HepG2 (cell line): ENCODE results near the gene CPAMD8. TPM values are rescaled to one million over a fixed set of nuclear protein-coding genes. Genes with fewer than 3 reads are reported as not detected.

Source experiments
- ATAC-seq: fragments of 200-7000 bp; cut with Tn5 transposase; 3 replicates; pipeline ENCODE4 v1.9.1; 2020; ENCODE audit warnings: mild to moderate bottlenecking, moderate library complexity
- BruUV-seq: library from RNA; stranded (reverse); fragments of 400-500 nt; replicated peaks from 2 replicates; lab custom pipeline; 2021; lab: Mats Ljungman, UMichigan
- CTCF ChIA-PET: fragments of 300-600 bp; formaldehyde crosslinking; extraction: SDS; loops from one replicate; lab custom pipeline; 2021; ENCODE audit warnings: low total read pairs, inconsistent platforms, low intra/inter-chr PET ratio; lab: Yijun Ruan, JAX
- POLR2A ChIA-PET: fragments of 350-600 bp; sonication (Branson Sonifier 250); formaldehyde crosslinking; loops from one replicate; lab custom pipeline; 2020; ENCODE audit warnings: antibody characterized with exemption, inconsistent platforms; lab: Yijun Ruan, JAX
- DNase-seq: peaks from one replicate; pipeline ENCODE4 v3.0.0-alpha.2; 2015; ENCODE audit warnings: low spot score
- FAIRE-seq: peaks from 3 replicates; lab custom pipeline; 2011; peaks lifted over from hg19 to GRCh38; lab: Jason Lieb, UNC
- H2AFZ ChIP-seq: one replicate; pipeline ENCODE4 v1.6.1; 2011; ENCODE audit warnings: low read length, inconsistent platforms
- H3K27ac ChIP-seq: fragments of 300-600 bp; 3 replicates; pipeline ENCODE4 v1.8.0; 2011; ENCODE audit warnings: mixed run types, mild to moderate bottlenecking, mixed read lengths, low read length, inconsistent platforms; ENCODE audit not compliant: insufficient read depth; ENCODE audit errors: extremely low read length
- H3K27me3 ChIP-seq, 2 experiments: fragments of 200-600 bp in 1 of 2; 2 replicates in 1 of 2; 3 replicates in 1 of 2; pipeline versions ENCODE4 v1.6.0 to v1.8.0; 2011; ENCODE audit warnings: low read length in 2 of 2, mild to moderate bottlenecking in 2 of 2, moderate library complexity in 2 of 2, inconsistent platforms in 1 of 2; ENCODE audit not compliant: insufficient read depth in 2 of 2, control insufficient read depth in 1 of 2
- H3K36me3 ChIP-seq, 2 experiments: fragments of 200-600 bp in 1 of 2; replicated peaks in 1 of 2; 2 replicates in 1 of 2; 3 replicates in 1 of 2; pipeline versions ENCODE4 v1.5.1 to v1.8.0; 2011; ENCODE audit warnings: low read length in 2 of 2, inconsistent platforms in 1 of 2; ENCODE audit not compliant: insufficient read depth in 2 of 2, control insufficient read depth in 1 of 2
- H3K4me1 ChIP-seq: 2 replicates; pipeline ENCODE4 v1.5.1; 2012; ENCODE audit warnings: low read length, inconsistent platforms; ENCODE audit not compliant: insufficient read depth
- H3K4me2 ChIP-seq: 2 replicates; pipeline ENCODE4 v1.6.0; 2011; ENCODE audit warnings: low read depth, low read length, inconsistent platforms
- H3K4me3 ChIP-seq, 3 experiments: fragments of 200-600 bp in 1 of 3; sonication (generic), shearing (Covaris generic) in 1 of 3; replicated peaks in 1 of 3; 2 replicates each; pipeline ENCODE4 v1.5.1; 2011 to 2016; ENCODE audit warnings: low read length in 3 of 3, inconsistent platforms in 2 of 3, low read depth in 2 of 3, mild to moderate bottlenecking in 2 of 3, control low read depth in 1 of 3, mixed read lengths in 1 of 3; ENCODE audit not compliant: insufficient read depth in 1 of 3
- H3K79me2 ChIP-seq: one replicate; pipeline ENCODE4 v1.6.1; 2011; ENCODE audit warnings: low read length, inconsistent platforms; ENCODE audit not compliant: insufficient read depth
- H3K9ac ChIP-seq: 2 replicates; pipeline ENCODE4 v1.6.0; 2011; ENCODE audit warnings: mild to moderate bottlenecking, low read depth, low read length, inconsistent platforms; ENCODE audit not compliant: insufficient read depth
- H3K9me3 ChIP-seq: 2 replicates; pipeline ENCODE4 v1.5.1; 2012; ENCODE audit warnings: mild to moderate bottlenecking, low read length
- H4K20me1 ChIP-seq: 2 replicates; pipeline ENCODE4 v1.6.0; 2011; ENCODE audit warnings: inconsistent platforms, mild to moderate bottlenecking, low read length, moderate library complexity; ENCODE audit not compliant: insufficient read depth
- EED ChIP-seq: sonication (generic); formaldehyde crosslinking; IDR thresholded peaks from 2 replicates; pipeline ENCODE4 v1.5.0; 2020; ENCODE audit warnings: mild to moderate bottlenecking, missing genetic modification reagents
- NCOR1 ChIP-seq: fragments of 200-600 bp; sonication (generic); IDR thresholded peaks from 2 replicates; pipeline ENCODE4 v1.7.0; 2017; ENCODE audit warnings: antibody characterized with exemption, low read length, borderline replicate concordance
- NFYB ChIP-seq: sonication (generic); formaldehyde crosslinking; IDR thresholded peaks from 2 replicates; pipeline ENCODE4 v1.4.0; 2020; ENCODE audit warnings: missing genetic modification reagents
- PAF1 ChIP-seq: IDR thresholded peaks from 2 replicates; pipeline ENCODE4 v1.6.1; 2016; ENCODE audit warnings: missing genetic modification reagents, missing compliant biosample characterization
- PHB2 ChIP-seq: fragments of 450-650 bp; IDR thresholded peaks from 2 replicates; pipeline ENCODE4 v1.6.1; 2018; ENCODE audit not compliant: partially characterized antibody
- SP5 ChIP-seq: IDR thresholded peaks from 2 replicates; pipeline ENCODE4 v1.6.1; 2016; ENCODE audit warnings: low read depth, borderline replicate concordance
- YEATS4 ChIP-seq: sonication (generic); formaldehyde crosslinking; IDR thresholded peaks from 2 replicates; pipeline ENCODE4 v1.4.0; 2020; ENCODE audit warnings: missing genetic modification reagents, borderline replicate concordance
- ZBTB7A ChIP-seq: sonication (generic); formaldehyde crosslinking; IDR thresholded peaks from 2 replicates; pipeline ENCODE4 v1.8.0; 2022; ENCODE audit warnings: mild to moderate bottlenecking, missing genetic modification reagents
- ZNF761 ChIP-seq: sonication (generic); formaldehyde crosslinking; conservative IDR thresholded peaks from 2 replicates; pipeline ENCODE4 v1.4.0; 2020; ENCODE audit warnings: mild to moderate bottlenecking, missing genetic modification reagents
- WGBS: methylation state at CpG from one replicate; pipeline ENCODE4 v1.1.6; 2017; ENCODE audit warnings: low lambda C conversion rate; 5-methylcytosine and 5-hydroxymethylcytosine counted together
- in situ Hi-C: cut with HindIII; loops from 2 replicates; pipeline ENCODE4 v1.10.0; 2017; ENCODE audit warnings: low pct_unique_long_range_greater_than_20kb; ENCODE audit not compliant: extremely low pct_ligation_motif_present
- intact Hi-C: fragments of 100-400 bp; cut with micrococcal nuclease; formaldehyde crosslinking; loops from one replicate; pipeline ENCODE4 v1.10.0; 2022; ENCODE audit not compliant: unreplicated experiment
- polyA plus RNA-seq, 8 experiments: library from polyadenylated mRNA; depleted of rRNA in 3 of 8; stranded (reverse) in 7 of 8; unstranded in 1 of 8; fragments of >200 nt; fragmentation: Illumina TruSeq in 4 of 8; extraction: Trizol in 4 of 8; gene quantifications; 2 replicates each; pipeline versions ENCODE4 v1.2.1 to v1.2.3, GENCODE V29; 2011 to 2016; ENCODE audit warnings: low read depth in 4 of 8, missing spikeins in 1 of 8, mixed read lengths in 1 of 8; ENCODE audit not compliant: insufficient read depth in 1 of 8
- total RNA-seq, 5 experiments: library from RNA; depleted of rRNA; stranded (reverse); fragments of >200 nt; fragmentation: Illumina TruSeq; extraction: Trizol; gene quantifications; 2 replicates each; pipeline ENCODE4 v1.2.3, GENCODE V29; 2016; ENCODE audit warnings: low read depth in 1 of 5
- TF ChIP-seq, protein P1 (sequence below): sonication (generic); formaldehyde crosslinking; IDR thresholded peaks from 2 replicates; pipeline ENCODE4 v1.5.1; 2020; ENCODE audit warnings: mild to moderate bottlenecking, missing genetic modification reagents
- TF ChIP-seq, protein P2 (sequence below): sonication (generic); formaldehyde crosslinking; IDR thresholded peaks from 2 replicates; pipeline ENCODE4 v1.9.0; 2021; ENCODE audit warnings: missing genetic modification reagents, borderline replicate concordance
- TF ChIP-seq, protein P3 (sequence below): sonication (generic); formaldehyde crosslinking; IDR thresholded peaks from 2 replicates; pipeline ENCODE4 v1.5.0; 2020; ENCODE audit warnings: missing genetic modification reagents
- TF ChIP-seq, protein P4 (sequence below), 2 experiments: sonication (generic) in 1 of 2; formaldehyde crosslinking in 1 of 2; IDR thresholded peaks; 2 replicates each; pipeline versions ENCODE4 v1.4.0 to v1.6.1; 2018 to 2020; ENCODE audit warnings: missing genetic modification reagents in 2 of 2, borderline replicate concordance in 1 of 2, low read depth in 1 of 2, mild to moderate bottlenecking in 1 of 2, missing biosample characterization in 1 of 2
- TF ChIP-seq, protein P5 (sequence below): sonication (generic); formaldehyde crosslinking; IDR thresholded peaks from 2 replicates; pipeline ENCODE4 v1.5.1; 2020; ENCODE audit warnings: mild to moderate bottlenecking, moderate library complexity, missing genetic modification reagents

The CPAMD8 gene
- total and polyA plus RNA-seq, 2 of the 13 experiments (the other 11 are each of a cell fraction or from before 2014, with no cell fraction given), result 0.29 to 0.34 TPM

DNA sequence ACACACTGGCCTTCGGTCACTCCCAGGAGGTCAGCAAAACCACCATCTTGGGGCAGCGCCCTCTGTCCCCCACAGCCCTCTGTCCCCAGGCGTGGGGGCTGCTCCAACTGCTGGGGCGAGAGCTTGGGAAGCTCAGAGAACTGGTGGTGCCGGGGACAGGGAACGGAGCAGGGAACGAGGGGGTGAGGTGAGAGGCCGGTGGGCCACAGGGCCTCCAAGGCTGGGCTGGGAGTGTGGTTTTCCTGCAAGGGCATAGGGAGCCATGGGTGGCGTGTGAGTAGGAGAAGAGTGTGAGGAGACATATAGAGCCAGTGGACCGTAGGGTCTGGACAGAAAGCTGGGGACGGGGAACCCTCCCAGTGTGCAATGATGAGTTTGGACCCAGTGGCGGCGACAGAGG, 103.7 kb downstream of the CPAMD8 start (continued):
- TF ChIP-seq, protein P1, sequence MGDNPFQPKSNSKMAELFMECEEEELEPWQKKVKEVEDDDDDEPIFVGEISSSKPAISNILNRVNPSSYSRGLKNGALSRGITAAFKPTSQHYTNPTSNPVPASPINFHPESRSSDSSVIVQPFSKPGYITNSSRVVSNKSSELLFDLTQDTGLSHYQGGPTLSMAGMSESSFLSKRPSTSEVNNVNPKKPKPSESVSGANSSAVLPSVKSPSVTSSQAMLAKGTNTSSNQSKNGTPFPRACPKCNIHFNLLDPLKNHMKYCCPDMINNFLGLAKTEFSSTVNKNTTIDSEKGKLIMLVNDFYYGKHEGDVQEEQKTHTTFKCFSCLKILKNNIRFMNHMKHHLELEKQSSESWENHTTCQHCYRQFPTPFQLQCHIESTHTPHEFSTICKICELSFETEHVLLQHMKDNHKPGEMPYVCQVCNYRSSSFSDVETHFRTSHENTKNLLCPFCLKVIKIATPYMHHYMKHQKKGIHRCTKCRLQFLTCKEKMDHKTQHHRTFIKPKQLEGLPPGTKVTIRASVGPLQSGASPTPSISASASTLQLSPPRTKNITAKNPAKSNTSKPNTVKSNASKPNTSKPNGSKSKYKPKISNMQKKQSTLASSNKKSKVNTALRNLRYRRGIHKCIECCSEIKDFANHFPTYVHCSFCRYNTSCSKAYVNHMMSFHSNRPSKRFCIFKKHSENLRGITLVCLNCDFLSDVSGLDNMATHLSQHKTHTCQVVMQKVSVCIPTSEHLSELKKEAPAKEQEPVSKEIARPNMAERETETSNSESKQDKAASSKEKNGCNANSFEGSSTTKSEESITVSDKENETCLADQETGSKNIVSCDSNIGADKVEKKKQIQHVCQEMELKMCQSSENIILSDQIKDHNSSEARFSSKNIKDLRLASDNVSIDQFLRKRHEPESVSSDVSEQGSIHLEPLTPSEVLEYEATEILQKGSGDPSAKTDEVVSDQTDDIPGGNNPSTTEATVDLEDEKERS, result no peak
- TF ChIP-seq, protein P2, sequence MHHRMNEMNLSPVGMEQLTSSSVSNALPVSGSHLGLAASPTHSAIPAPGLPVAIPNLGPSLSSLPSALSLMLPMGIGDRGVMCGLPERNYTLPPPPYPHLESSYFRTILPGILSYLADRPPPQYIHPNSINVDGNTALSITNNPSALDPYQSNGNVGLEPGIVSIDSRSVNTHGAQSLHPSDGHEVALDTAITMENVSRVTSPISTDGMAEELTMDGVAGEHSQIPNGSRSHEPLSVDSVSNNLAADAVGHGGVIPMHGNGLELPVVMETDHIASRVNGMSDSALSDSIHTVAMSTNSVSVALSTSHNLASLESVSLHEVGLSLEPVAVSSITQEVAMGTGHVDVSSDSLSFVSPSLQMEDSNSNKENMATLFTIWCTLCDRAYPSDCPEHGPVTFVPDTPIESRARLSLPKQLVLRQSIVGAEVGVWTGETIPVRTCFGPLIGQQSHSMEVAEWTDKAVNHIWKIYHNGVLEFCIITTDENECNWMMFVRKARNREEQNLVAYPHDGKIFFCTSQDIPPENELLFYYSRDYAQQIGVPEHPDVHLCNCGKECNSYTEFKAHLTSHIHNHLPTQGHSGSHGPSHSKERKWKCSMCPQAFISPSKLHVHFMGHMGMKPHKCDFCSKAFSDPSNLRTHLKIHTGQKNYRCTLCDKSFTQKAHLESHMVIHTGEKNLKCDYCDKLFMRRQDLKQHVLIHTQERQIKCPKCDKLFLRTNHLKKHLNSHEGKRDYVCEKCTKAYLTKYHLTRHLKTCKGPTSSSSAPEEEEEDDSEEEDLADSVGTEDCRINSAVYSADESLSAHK, result no peak
- no peak for TF ChIP-seq NFYB (CRISPR knock-in tag)
- TF ChIP-seq, protein P3, sequence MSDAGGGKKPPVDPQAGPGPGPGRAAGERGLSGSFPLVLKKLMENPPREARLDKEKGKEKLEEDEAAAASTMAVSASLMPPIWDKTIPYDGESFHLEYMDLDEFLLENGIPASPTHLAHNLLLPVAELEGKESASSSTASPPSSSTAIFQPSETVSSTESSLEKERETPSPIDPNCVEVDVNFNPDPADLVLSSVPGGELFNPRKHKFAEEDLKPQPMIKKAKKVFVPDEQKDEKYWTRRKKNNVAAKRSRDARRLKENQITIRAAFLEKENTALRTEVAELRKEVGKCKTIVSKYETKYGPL, result no peak
- TF ChIP-seq YEATS4, result no peak
- no peak for TF ChIP-seq SP5

DNA sequence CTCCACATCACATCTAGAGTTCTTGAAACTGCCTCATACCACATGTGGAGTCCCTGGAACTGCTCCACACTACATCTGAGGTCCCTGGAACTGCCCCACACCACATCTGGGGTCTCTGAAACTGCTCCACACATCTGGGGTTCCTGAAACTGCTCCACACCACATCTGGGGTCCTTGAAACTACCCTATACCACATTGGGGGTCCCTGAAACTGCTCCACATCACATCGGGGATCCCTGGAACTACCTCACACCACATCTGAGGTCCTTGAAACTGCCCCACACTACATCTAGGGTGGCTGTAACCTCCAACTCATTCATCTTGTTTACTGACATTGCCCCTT, 104.0 kb downstream of the CPAMD8 start:
- peaks cover 0 to 15% of the 10 kb centered on the region in 2 experiments; a peak in 3 of 5 replicates for H3K27me3 ChIP-seq
- POLR2A ChIA-PET, result no interaction called here
- ATAC-seq (no peak), FAIRE-seq (no peak), DNase-seq (no peak)
- H3K4me2 ChIP-seq, result no peak overlapping the region
- H3K9ac ChIP-seq, result no peak overlapping the region
- no peak overlapping the region for H3K27ac ChIP-seq
- H3K79me2 ChIP-seq, result no peaks in the 10 kb centered on the region
- H3K4me3 ChIP-seq, result no peak overlapping the region
- WGBS, result 29% methylated on average over 1 of the region's 1 CpG
- BruUV-seq, result no TSS peak
- intact Hi-C loops (no loop called here), in situ Hi-C loops (no loop called here)
- no peaks in the 10 kb centered on the region for H3K4me1 ChIP-seq
- no peaks in the 10 kb centered on the region for H4K20me1 ChIP-seq
- CTCF ChIA-PET, result no interaction called here
- H2AFZ ChIP-seq, result no peak overlapping the region
- H3K9me3 ChIP-seq, result no peaks in the 10 kb centered on the region
- no peaks in the 10 kb centered on the region for H3K36me3 ChIP-seq
- TF ChIP-seq ZNF761 (CRISPR knock-in tag) (no peak), ZBTB7A (CRISPR knock-in tag) (no peak), NCOR1 (no peak), PAF1 (CRISPR knock-in tag) (no peak), YEATS4 (no peak), EED (no peak), PHB2 (no peak)
- TF ChIP-seq, protein P4, sequence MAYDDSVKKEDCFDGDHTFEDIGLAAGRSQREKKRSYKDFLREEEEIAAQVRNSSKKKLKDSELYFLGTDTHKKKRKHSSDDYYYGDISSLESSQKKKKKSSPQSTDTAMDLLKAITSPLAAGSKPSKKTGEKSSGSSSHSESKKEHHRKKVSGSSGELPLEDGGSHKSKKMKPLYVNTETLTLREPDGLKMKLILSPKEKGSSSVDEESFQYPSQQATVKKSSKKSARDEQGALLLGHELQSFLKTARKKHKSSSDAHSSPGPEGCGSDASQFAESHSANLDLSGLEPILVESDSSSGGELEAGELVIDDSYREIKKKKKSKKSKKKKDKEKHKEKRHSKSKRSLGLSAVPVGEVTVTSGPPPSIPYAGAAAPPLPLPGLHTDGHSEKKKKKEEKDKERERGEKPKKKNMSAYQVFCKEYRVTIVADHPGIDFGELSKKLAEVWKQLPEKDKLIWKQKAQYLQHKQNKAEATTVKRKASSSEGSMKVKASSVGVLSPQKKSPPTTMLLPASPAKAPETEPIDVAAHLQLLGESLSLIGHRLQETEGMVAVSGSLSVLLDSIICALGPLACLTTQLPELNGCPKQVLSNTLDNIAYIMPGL (CRISPR knock-in tag; IDR thresholded peaks at IDR 0.05; ENCODE audit: borderline replicate concordance in 1 of 2, low read depth in 1 of 2), result no peak
- TF ChIP-seq, protein P5, sequence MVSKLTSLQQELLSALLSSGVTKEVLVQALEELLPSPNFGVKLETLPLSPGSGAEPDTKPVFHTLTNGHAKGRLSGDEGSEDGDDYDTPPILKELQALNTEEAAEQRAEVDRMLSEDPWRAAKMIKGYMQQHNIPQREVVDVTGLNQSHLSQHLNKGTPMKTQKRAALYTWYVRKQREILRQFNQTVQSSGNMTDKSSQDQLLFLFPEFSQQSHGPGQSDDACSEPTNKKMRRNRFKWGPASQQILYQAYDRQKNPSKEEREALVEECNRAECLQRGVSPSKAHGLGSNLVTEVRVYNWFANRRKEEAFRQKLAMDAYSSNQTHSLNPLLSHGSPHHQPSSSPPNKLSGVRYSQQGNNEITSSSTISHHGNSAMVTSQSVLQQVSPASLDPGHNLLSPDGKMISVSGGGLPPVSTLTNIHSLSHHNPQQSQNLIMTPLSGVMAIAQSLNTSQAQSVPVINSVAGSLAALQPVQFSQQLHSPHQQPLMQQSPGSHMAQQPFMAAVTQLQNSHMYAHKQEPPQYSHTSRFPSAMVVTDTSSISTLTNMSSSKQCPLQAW (CRISPR knock-in tag), result no peak
